CD14-positive monocyte (primary cell): ENCODE results near the gene MLLT3. TPM values are rescaled to one million over a fixed set of nuclear protein-coding genes. Genes with fewer than 3 reads are reported as not detected.

ENCODE experiments used
- DNase-seq, 3 donors: peaks; one replicate each; pipeline ENCODE4 v3.0.0-alpha.2; 2011 to 2022
- H2AFZ ChIP-seq: 2 replicates; pipeline ENCODE4 v1.6.0; 2012; ENCODE audit warnings: mild to moderate bottlenecking, low read depth, low read length, inconsistent platforms; ENCODE audit not compliant: insufficient read depth, poor library complexity, severe bottlenecking
- H3K27ac ChIP-seq, 2 donors: 1 replicate in 1 of 2; 2 replicates in 1 of 2; pipeline ENCODE4 v1.5.1; 2012 to 2013; ENCODE audit warnings: low read length in 2 of 2, control low read depth in 1 of 2, inconsistent platforms in 1 of 2, low read depth in 1 of 2, mild to moderate bottlenecking in 1 of 2
- H3K27me3 ChIP-seq, 2 donors: one replicate each; pipeline versions ENCODE4 v1.6.0 to v1.6.1; 2011 to 2013; ENCODE audit warnings: low read length in 2 of 2; ENCODE audit not compliant: control insufficient read depth in 2 of 2, insufficient read depth in 2 of 2
- H3K36me3 ChIP-seq, 2 donors: replicated peaks in 1 of 2; 1 replicate in 1 of 2; 2 replicates in 1 of 2; pipeline versions ENCODE4 v1.5.1 to v1.6.1; 2012 to 2013; ENCODE audit warnings: low read length in 2 of 2, control low read depth in 1 of 2, inconsistent platforms in 1 of 2, mild to moderate bottlenecking in 1 of 2; ENCODE audit not compliant: insufficient read depth in 2 of 2, control insufficient read depth in 1 of 2
- H3K4me1 ChIP-seq, 2 donors: 1 replicate in 1 of 2; 2 replicates in 1 of 2; pipeline versions ENCODE4 v1.5.1 to v1.6.1; 2012 to 2013; ENCODE audit warnings: low read length in 2 of 2, control low read depth in 1 of 2, inconsistent platforms in 1 of 2, mild to moderate bottlenecking in 1 of 2, moderate library complexity in 1 of 2; ENCODE audit not compliant: insufficient read depth in 2 of 2, control insufficient read depth in 1 of 2
- H3K4me2 ChIP-seq: replicated peaks from 2 replicates; pipeline ENCODE3; 2012; ENCODE audit warnings: low read length, moderate library complexity, mild to moderate bottlenecking; ENCODE audit not compliant: poor library complexity, severe bottlenecking; ENCODE audit errors: extremely low read depth
- H3K4me3 ChIP-seq, 3 experiments: fragments of 200-600 bp in 1 of 3; sonication (generic) in 1 of 3; replicated peaks in 1 of 3; 1 replicate in 2 of 3; 2 replicates in 1 of 3; pipeline ENCODE4 v1.5.1; 2011 to 2013; ENCODE audit warnings: low read length in 3 of 3, mild to moderate bottlenecking in 3 of 3, control low read depth in 2 of 3, low read depth in 2 of 3, inconsistent platforms in 1 of 3, moderate library complexity in 1 of 3
- H3K79me2 ChIP-seq: 2 replicates; pipeline ENCODE4 v1.6.0; 2012; ENCODE audit warnings: mild to moderate bottlenecking, control low read depth, inconsistent platforms, low read length, moderate library complexity; ENCODE audit not compliant: insufficient read depth
- H3K9ac ChIP-seq: 2 replicates; pipeline ENCODE4 v1.6.0; 2017; ENCODE audit warnings: low read length, mild to moderate bottlenecking; ENCODE audit not compliant: insufficient read depth, poor library complexity, severe bottlenecking
- H3K9me3 ChIP-seq, 2 donors: replicated peaks in 1 of 2; 1 replicate in 1 of 2; 2 replicates in 1 of 2; pipeline versions ENCODE4 v1.5.1 to v1.6.1; 2012 to 2013; ENCODE audit warnings: low read length in 2 of 2, control low read depth in 1 of 2; ENCODE audit not compliant: control insufficient read depth in 1 of 2, insufficient read depth in 1 of 2
- H4K20me1 ChIP-seq: 2 replicates; pipeline ENCODE4 v1.6.0; 2012; ENCODE audit warnings: mild to moderate bottlenecking, low read length, control low read depth, moderate library complexity; ENCODE audit not compliant: insufficient read depth
- H3K27ac Mint-ChIP-seq, 7 donors: one replicate each; pipeline ENCODE4 v1.8.0; 2020; ENCODE audit warnings: mild to moderate bottlenecking in 7 of 7, mixed read lengths in 7 of 7, moderate library complexity in 6 of 7, inconsistent platforms in 2 of 7
- H3K27me3 Mint-ChIP-seq, 3 donors: one replicate each; pipeline ENCODE4 v1.8.0; 2021 to 2022; ENCODE audit warnings: low read depth in 3 of 3, mild to moderate bottlenecking in 3 of 3, mixed read lengths in 3 of 3, moderate library complexity in 3 of 3, inconsistent platforms in 1 of 3
- H3K36me3 Mint-ChIP-seq, 2 donors: one replicate each; pipeline ENCODE4 v1.8.0; 2020; ENCODE audit warnings: mixed read lengths in 2 of 2, inconsistent platforms in 1 of 2, mild to moderate bottlenecking in 1 of 2
- H3K4me1 Mint-ChIP-seq: one replicate; pipeline ENCODE4 v1.8.0; 2020; ENCODE audit warnings: mild to moderate bottlenecking, mixed read lengths
- H3K4me3 Mint-ChIP-seq, 2 donors: one replicate each; pipeline ENCODE4 v1.8.0; 2020; ENCODE audit warnings: mild to moderate bottlenecking in 2 of 2, mixed read lengths in 2 of 2, moderate library complexity in 1 of 2
- H3K9me3 Mint-ChIP-seq, 7 donors: one replicate each; pipeline ENCODE4 v1.8.0; 2020 to 2022; ENCODE audit warnings: mixed read lengths in 7 of 7, mild to moderate bottlenecking in 6 of 7, moderate library complexity in 6 of 7, inconsistent platforms in 2 of 7
- WGBS: methylation state at CpG from one replicate; pipeline ENCODE4 v1.1.5; 2013; ENCODE audit warnings: missing lambda C conversion rate; ENCODE audit not compliant: insufficient coverage; 5-methylcytosine and 5-hydroxymethylcytosine counted together
- intact Hi-C, 2 donors: fragments of 100-400 bp; cut with micrococcal nuclease; formaldehyde crosslinking; loops; one replicate each; pipeline versions ENCODE4 v1.15.0 to v1.15.1; 2023
- polyA plus RNA-seq, 3 donors: library from polyadenylated mRNA; depleted of rRNA in 1 of 3; unstranded in 2 of 3; stranded (reverse) in 1 of 3; fragments of 300-500 nt in 2 of 3; fragments of >200 nt in 1 of 3; fragmentation: Illumina TruSeq in 2 of 3; gene quantifications; 1 replicate in 2 of 3; 2 replicates in 1 of 3; pipeline ENCODE4 v1.2.3, GENCODE V29; 2012 to 2021
- TF ChIP-seq, protein P1 (sequence below): fragments of 200-600 bp; IDR thresholded peaks from one replicate; pipeline ENCODE4 v1.8.0; 2022; ENCODE audit warnings: antibody characterized with exemption, mild to moderate bottlenecking

Gene MLLT3
- polyA plus RNA-seq, 3 donors: 0.81 to 2.3 (median 1.5) TPM

DNA sequence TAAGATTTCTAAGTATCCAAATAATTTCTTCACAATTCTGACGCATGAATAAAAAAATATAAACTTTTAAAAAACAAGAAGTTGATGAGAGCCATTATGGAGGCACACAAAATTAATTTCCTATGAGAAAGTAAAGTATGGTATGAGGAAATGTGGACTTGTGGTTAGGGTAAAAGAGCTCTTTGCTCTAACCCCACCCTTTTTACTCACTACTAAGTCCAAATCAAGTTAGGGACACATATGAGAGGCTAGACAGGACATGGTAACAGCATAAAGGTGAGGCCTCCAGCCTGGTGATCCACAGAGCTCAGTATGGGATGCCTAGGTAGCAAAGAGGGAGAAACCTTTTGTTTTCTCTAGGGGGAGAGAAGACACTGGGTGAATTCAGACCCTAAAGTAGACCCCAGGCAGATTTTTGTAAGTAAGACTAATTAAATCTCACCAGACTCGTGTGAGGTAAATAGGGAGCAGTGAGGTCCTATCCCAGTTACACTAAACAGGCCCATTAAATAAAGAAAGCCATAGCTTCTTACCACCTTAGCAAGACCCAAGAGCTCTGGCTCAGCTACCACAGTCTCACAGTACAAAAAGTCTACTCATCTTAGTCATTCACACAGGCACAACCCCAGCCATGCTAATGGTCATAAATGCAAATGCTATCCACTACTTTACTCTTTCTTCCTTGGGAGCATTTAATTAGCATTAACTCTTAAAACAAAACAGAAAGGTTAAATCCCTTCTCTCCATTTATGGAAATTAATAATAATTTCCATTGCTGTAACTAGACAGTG, 42.6 kb downstream of the MLLT3 start:
- intact Hi-C loops: loop anchor here in 1 of 2 donors (10.0 kb wide), 1 partner anchor 55 kb away; no protein-coding TSS in a partner anchor
- no peak overlapping the region for H3K4me2 ChIP-seq
- H3K27ac ChIP-seq: no peak overlapping the region
- TF ChIP-seq, protein P1, sequence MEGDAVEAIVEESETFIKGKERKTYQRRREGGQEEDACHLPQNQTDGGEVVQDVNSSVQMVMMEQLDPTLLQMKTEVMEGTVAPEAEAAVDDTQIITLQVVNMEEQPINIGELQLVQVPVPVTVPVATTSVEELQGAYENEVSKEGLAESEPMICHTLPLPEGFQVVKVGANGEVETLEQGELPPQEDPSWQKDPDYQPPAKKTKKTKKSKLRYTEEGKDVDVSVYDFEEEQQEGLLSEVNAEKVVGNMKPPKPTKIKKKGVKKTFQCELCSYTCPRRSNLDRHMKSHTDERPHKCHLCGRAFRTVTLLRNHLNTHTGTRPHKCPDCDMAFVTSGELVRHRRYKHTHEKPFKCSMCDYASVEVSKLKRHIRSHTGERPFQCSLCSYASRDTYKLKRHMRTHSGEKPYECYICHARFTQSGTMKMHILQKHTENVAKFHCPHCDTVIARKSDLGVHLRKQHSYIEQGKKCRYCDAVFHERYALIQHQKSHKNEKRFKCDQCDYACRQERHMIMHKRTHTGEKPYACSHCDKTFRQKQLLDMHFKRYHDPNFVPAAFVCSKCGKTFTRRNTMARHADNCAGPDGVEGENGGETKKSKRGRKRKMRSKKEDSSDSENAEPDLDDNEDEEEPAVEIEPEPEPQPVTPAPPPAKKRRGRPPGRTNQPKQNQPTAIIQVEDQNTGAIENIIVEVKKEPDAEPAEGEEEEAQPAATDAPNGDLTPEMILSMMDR: no peak
- Mint-ChIP-seq H3K9me3 (peaks cover 4 to 16% (median 7%) of the 10 kb centered on the region in 7 donors), H3K27ac (peak overlapping the region in 1 of 7 donors; percentile 10), H3K4me1 (peaks cover 9% of the 10 kb centered on the region), H3K4me3 (no peak overlapping the region), H3K27me3 (peaks cover 0 to 2% (median 0%) of the 10 kb centered on the region in 3 donors), H3K36me3 (no peaks in the 10 kb centered on the region)
- H3K9ac ChIP-seq: no peak overlapping the region
- peaks cover 0 to 6% of the 10 kb centered on the region in 2 donors for H3K9me3 ChIP-seq
- DNase-seq: no peak
- peaks cover 0 to 3% of the 10 kb centered on the region in 2 donors for H3K4me1 ChIP-seq
- no CpG with 5 or more reads among the region's 2 CpGs for WGBS
- no peak overlapping the region for H3K4me3 ChIP-seq
- no peak overlapping the region for H2AFZ ChIP-seq
- H3K79me2 ChIP-seq: no peaks in the 10 kb centered on the region
- H4K20me1 ChIP-seq: no peaks in the 10 kb centered on the region
- H3K36me3 ChIP-seq: no peaks in the 10 kb centered on the region
- no peaks in the 10 kb centered on the region for H3K27me3 ChIP-seq

DNA sequence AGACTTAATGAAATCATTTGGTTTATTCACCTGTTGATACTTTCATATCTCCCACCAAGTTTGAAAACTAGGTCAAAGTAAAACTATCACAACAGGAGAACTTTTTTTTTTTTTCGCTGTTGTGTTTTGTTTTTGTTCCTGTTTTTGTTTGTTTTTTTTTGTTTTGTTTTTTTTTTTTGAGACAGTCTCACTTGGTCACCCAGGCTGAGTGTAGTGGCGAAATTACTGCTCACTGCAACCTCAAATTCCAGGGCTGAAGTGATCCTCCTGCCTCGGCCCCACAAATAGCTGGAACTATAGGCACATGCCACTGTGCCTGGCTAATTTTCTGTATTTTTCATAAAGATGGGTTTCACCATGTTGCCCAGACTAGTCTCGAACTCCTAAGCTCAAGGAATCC, 49.3 kb downstream of the MLLT3 start:
- Mint-ChIP-seq H3K4me3 (no peak overlapping the region), H3K36me3 (no peaks in the 10 kb centered on the region)

More for the DNA sequence above, 49.3 kb downstream of the MLLT3 start:
- H3K36me3 ChIP-seq: no peaks in the 10 kb centered on the region
- Mint-ChIP-seq H3K9me3 (peaks cover 2 to 13% (median 4%) of the 10 kb centered on the region in 7 donors), H3K4me1 (no peaks in the 10 kb centered on the region), H3K27ac (no peak overlapping the region), H3K27me3 (peaks cover 0 to 2% (median 0%) of the 10 kb centered on the region in 3 donors)
- no peaks in the 10 kb centered on the region for H3K4me1 ChIP-seq
- no peak overlapping the region for H3K4me2 ChIP-seq
- no peak overlapping the region for H2AFZ ChIP-seq
- intact Hi-C loops: no loop called here
- no peak overlapping the region for H3K9ac ChIP-seq
- TF ChIP-seq, protein P1: no peak
- H3K79me2 ChIP-seq: no peaks in the 10 kb centered on the region
- peaks cover 0 to 6% of the 10 kb centered on the region in 2 donors for H3K9me3 ChIP-seq
- H4K20me1 ChIP-seq: no peaks in the 10 kb centered on the region
- WGBS: 100% methylated on average over 1 of the region's 4 CpGs
- H3K27me3 ChIP-seq: no peaks in the 10 kb centered on the region
- H3K4me3 ChIP-seq: no peak overlapping the region
- no peak overlapping the region for H3K27ac ChIP-seq
- DNase-seq: no peak
